HG03354 (cell line): ENCODE data around the gene TSPAN5.
A peak's percentile ranks its signal among the peaks of the same experiment; 100 is the strongest.

Experiments used
- ATAC-seq: cut with Tn5 transposase; IDR thresholded peaks from one replicate; pipeline ENCODE4 v1.9.1; 2021; ENCODE audit warnings: mild to moderate bottlenecking; ENCODE audit not compliant: unreplicated experiment, poor library complexity, severe bottlenecking

TSPAN5 gene

GRCh38 chr4:98625399-98625798 is 33.0 kb downstream of the TSPAN5 start:
- no peak for ATAC-seq

- ATAC-seq = no peak
Measured at GRCh38 chr4:98624642-98625041, 33.8 kb downstream of the TSPAN5 start.

GRCh38 chr4:98624144-98624543 is 34.3 kb downstream of the TSPAN5 start:
- no peak for ATAC-seq

GRCh38 chr4:98623126-98623802 is 35.1 kb downstream of the TSPAN5 start:
- no peak for ATAC-seq

- no peak for ATAC-seq
Measured at GRCh38 chr4:98620087-98620784, 38.2 kb downstream of the TSPAN5 start.

- ATAC-seq = no peak
Measured at GRCh38 chr4:98619180-98619579, 39.2 kb downstream of the TSPAN5 start.

GRCh38 chr4:98618680-98619079 is 39.7 kb downstream of the TSPAN5 start:
- no peak for ATAC-seq

- no peak for ATAC-seq
Measured at GRCh38 chr4:98617358-98618047, 40.9 kb downstream of the TSPAN5 start.

- no peak for ATAC-seq
Measured at GRCh38 chr4:98615991-98616390, 42.4 kb downstream of the TSPAN5 start.

- ATAC-seq = no peak
Measured at GRCh38 chr4:98614662-98615061, 43.7 kb downstream of the TSPAN5 start.

- ATAC-seq = no peak
Measured at GRCh38 chr4:98614094-98614493, 44.3 kb downstream of the TSPAN5 start.

GRCh38 chr4:98613453-98614075 is 44.8 kb downstream of the TSPAN5 start:
- no peak for ATAC-seq

GRCh38 chr4:98612318-98613250 is 45.8 kb downstream of the TSPAN5 start:
- peak; percentile 48 for ATAC-seq

- no peak for ATAC-seq
Measured at GRCh38 chr4:98611677-98612317, 46.6 kb downstream of the TSPAN5 start.

- ATAC-seq = no peak
Measured at GRCh38 chr4:98610926-98611676, 47.3 kb downstream of the TSPAN5 start.

- ATAC-seq = no peak
Measured at GRCh38 chr4:98610431-98610830, 48.0 kb downstream of the TSPAN5 start.

- no peak for ATAC-seq
Measured at GRCh38 chr4:98609934-98610333, 48.5 kb downstream of the TSPAN5 start.

GRCh38 chr4:98608356-98608755 is 50.1 kb downstream of the TSPAN5 start:
- ATAC-seq = no peak
